NCI-H2196 (cell line): ENCODE results near the gene ADAP1.
"Not testable (repeated sequence)": the region's sequence is repeated elsewhere in the genome, so short reads cannot be mapped to it uniquely, and the experiment has no call there.

Source experiments
- DNase-seq: peaks from one replicate; lab custom pipeline; 2025; ENCODE audit not compliant: unreplicated experiment; lab: John Stamatoyannopoulos, UW

The ADAP1 gene

GRCh38 chr7:954330-955238 is at the start of gene ADAP1:
Gene ADAP1, minus strand, starts transcription at chr7:954680. Its CDS starts 203 bp downstream, at chr7:954477.
- peak; percentile 50 for DNase-seq

- DNase-seq = not testable (repeated sequence)
Measured at GRCh38 chr7:1002445-1002844, 48.0 kb upstream of the ADAP1 start.

- not testable (repeated sequence) for DNase-seq
Measured at GRCh38 chr7:1002026-1002425, 47.5 kb upstream of the ADAP1 start.

- DNase-seq = not testable (repeated sequence)
Measured at GRCh38 chr7:1001069-1001770, 46.7 kb upstream of the ADAP1 start.

GRCh38 chr7:999941-1000935 is 45.8 kb upstream of the ADAP1 start:
- DNase-seq = no peak

- DNase-seq = no peak
Measured at GRCh38 chr7:999149-999879, 44.8 kb upstream of the ADAP1 start.

GRCh38 chr7:997404-998395 is 43.2 kb upstream of the ADAP1 start:
- DNase-seq = no peak

GRCh38 chr7:996079-996872 is 41.8 kb upstream of the ADAP1 start:
- no peak for DNase-seq

GRCh38 chr7:995571-995970 is 41.1 kb upstream of the ADAP1 start:
- DNase-seq = no peak

GRCh38 chr7:994592-995308 is 40.3 kb upstream of the ADAP1 start:
- no peak for DNase-seq

- peak; percentile 94 for DNase-seq
Measured at GRCh38 chr7:992709-993607, 38.5 kb upstream of the ADAP1 start.

GRCh38 chr7:991729-992656 is 37.5 kb upstream of the ADAP1 start:
- no peak for DNase-seq

- DNase-seq = no peak
Measured at GRCh38 chr7:990933-991728, 36.7 kb upstream of the ADAP1 start.

GRCh38 chr7:990352-990932 is 36.0 kb upstream of the ADAP1 start:
- no peak for DNase-seq
